DMS53 treated with DMSO at 0.1 percent for 48 hours (cell line): Measurements from ENCODE around the gene LRRC9.
"Not testable (repeated sequence)": the region's sequence is repeated elsewhere in the genome, so short reads cannot be mapped to it uniquely, and the experiment has no call there.

ENCODE experiments used
- DNase-seq: peaks from one replicate; lab custom pipeline; 2025; ENCODE audit not compliant: unreplicated experiment; lab: John Stamatoyannopoulos, UW

LRRC9 gene

DNA sequence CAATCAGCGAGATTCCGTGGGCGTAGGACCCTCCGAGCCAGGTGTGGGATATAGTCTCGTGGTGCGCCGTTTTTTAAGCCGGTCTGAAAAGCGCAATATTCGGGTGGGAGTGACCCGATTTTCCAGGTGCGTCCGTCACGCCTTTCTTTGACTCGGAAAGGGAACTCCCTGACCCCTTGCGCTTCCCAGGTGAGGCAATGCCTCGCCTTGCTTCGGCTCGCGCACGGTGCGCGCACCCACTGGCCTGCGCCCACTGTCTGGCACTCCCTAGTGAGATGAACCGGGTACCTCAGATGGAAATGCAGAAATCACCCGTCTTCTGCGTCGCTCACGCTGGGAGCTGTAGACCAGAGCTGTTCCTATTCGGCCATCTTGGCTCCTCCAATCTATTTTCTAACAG lies 32.2 kb downstream of the LRRC9 start:
- DNase-seq: not testable (repeated sequence)

DNA sequence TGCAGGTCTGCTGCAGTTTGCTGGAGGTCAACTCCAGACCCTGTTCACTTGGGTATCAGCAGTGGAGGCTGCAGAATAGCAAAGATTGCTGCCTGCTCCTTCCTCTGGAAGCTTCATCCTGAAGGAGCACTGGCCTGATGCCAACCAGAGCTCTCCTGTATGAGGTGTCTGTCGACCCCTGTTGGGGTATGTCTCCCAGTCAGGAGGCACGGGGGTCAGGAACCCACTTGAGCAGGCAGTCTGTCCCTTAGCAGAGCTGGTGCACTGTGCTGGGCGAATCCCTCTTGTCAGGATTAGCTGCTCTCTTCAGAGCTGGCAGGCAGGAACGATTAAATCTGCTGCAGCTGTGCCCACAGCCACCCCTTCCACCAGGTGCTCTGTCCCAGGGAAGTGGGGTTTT lies 37.9 kb downstream of the LRRC9 start:
- not testable (repeated sequence) for DNase-seq

GRCh38 chr14:59959668-59960067 lies 39.7 kb downstream of the LRRC9 start:
- no peak for DNase-seq

DNA sequence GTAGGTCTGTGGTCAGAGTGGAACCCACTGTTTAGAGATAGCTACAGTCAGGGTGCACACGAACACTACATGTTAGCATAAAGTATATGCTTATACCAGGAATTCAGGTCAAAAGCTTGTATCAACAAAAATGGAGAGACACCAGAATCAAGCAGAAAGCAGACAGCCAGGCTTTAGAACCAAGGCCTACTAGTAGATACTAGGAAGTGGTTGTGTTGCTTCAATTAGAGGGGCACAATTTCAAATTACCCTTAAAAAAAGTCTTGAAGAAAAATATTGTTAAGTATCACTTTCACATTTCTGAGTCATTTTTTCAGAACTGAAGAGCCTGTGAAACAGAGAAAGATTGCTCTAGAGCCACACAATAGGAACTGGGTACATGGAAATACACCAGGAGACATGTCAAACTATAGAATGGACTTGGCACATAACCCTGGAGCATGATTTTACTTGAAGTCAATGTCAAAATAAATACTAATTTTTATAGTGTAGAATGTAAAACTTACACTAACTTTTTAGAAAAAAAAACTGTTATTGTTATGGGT lies 41.6 kb downstream of the LRRC9 start:
- DNase-seq: no peak

DNA sequence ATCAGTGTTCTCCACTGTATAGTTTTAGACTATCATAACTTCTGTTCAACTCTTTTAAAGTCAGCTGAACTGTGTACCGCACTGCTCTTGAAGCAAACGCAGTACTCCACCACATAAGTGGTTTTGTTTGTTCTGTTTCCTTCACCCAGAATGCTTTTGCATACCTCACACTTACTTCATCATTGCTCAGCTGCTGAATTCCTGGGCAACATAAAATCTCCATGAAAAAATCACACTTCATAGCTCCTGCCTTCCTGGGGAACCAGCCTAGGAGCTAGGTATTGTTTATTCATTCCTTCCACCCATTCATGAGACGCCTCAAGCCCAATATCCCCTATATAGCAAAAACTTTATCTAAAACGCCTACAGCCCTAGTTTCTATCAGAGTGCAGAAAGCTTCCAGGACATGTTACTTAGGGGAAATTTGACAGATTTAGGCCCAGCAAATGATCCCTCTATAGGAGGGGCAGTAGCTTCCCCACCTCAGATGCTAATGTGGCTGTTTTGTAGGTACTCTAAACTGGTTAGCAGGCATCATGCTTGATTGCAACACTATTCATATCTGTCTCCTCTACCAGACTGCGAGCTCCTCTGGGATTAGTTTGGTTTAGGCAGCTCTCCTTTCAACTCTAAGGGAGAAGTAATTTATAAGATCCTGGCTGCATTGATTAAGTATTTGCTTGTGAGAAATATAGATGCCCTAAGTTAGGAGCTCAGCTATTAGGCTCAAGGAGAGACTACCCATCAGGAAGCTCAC lies 44.5 kb downstream of the LRRC9 start:
- DNase-seq: no peak

DNA sequence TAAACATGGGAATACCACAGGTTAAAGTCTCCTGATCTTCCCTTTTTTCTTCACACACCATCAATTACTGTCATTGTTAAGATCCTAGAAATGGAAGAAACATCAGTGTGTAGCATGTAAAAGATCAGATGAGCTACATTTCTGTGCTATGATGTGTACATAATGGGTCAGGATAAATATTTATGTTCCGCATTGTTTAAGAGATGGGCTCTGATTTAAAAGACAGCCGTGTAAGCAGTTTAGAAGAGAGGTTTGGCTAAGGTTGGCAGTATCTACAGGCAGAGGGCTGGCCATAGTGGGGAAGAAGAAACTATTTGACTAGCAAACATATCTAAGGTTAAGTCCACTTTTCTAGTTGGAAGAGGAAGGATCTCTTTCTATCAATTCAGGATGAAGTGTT lies 49.4 kb downstream of the LRRC9 start:
- peak; percentile 54 for DNase-seq

DNA sequence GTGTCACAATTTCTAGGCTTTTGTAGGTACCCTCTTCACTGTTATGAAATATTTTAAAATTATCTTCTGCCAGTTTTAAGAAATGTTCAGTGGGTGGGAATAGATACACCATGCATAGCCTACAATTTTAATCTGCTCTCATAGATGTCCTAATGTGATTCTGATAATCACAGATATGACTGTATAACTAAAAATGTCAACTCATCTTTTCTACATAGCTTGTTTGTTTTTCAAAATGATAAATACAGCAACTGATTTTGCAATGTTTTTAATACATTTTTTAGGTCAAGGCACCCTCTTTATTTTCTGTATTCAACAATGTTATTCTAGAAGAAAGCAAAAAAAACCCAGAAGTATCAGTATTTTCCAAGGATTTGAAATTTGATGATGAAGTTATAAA lies 61.6 kb downstream of the LRRC9 start:
- no peak for DNase-seq

DNA sequence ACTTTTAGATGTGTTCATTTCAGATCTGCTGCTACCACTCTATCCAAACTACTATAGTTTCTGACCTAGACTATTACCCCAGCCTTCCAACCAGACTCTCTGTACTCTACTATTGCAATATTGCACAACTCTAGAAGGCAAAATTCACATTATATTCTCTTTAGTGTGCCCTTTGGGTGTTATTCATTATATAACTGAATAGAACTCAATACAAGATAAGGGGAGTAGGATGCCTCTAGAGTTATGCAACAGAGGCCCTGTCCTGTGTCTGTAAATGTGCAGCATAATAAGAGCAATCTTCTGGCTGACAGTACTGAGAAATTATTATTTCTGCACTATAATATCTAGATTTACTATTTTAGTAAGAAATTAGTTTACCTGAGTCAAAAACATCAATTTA lies 63.1 kb downstream of the LRRC9 start:
- no peak for DNase-seq

- no peak for DNase-seq
Observed at GRCh38 chr14:59986556-59987059, 66.7 kb downstream of the LRRC9 start.

DNA sequence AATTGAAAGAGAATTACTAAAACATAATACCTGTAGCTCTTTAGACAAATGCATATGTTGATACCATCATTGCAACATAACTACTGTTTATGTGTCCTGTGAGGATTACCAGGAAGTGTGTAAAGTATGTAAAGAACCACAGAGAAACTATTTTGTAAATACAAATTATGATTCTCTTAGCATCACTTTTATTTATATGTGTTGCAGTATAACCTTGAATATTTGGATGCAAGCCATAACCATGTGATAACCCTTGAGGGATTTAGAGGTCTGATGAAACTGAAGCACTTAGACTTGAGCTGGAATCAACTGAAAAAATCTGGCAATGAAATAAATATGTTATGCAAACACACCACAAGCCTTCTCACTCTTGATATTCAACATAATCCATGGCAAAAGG lies 77.5 kb downstream of the LRRC9 start:
- DNase-seq: peak; percentile 2

DNA sequence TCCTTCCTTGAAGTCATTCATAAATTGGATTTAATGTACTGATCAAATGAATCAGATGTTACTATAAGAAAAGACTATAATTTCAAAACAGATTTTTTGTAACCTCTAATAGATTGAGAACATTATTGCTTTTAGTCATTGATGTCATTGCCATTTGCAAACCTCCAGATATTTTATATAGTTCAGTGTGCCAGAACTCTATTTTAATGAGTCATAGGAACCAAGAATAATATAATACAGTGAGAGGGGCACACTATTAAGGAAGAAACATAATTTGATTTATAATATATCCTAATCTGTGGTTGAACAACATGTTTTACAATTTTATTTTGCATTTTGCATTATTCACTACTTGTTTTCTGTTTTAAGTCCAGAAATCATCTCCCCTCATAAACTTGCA lies 78.0 kb downstream of the LRRC9 start:
- DNase-seq: no peak

- no peak for DNase-seq
Observed at GRCh38 chr14:59998564-59998963, 78.6 kb downstream of the LRRC9 start.

GRCh38 chr14:60002819-60003492 lies 83.0 kb downstream of the LRRC9 start:
- peak; percentile 10 for DNase-seq

GRCh38 chr14:60003991-60004390 lies 84.0 kb downstream of the LRRC9 start:
- peak; percentile 18 for DNase-seq

DNA sequence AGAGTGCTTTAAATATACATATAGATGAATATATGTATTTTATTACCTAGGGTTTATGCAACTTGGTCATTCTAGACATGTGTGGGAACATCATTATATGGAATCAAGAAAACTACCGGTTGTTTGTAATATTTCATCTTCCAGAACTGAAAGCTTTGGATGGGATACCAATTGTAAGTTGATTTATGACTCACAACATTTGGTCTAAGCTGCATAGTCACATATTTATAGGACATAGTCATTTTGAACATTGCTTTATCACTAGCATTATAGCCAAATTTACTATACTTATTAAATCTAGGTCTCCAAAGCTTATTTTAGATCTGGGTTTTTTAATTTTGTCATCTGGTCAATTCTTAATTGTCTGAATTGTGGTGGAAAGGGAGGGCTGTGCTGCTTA lies 88.1 kb downstream of the LRRC9 start:
- DNase-seq: no peak

- not testable (repeated sequence) for DNase-seq
Observed at GRCh38 chr14:60010263-60010662, 90.3 kb downstream of the LRRC9 start.

DNA sequence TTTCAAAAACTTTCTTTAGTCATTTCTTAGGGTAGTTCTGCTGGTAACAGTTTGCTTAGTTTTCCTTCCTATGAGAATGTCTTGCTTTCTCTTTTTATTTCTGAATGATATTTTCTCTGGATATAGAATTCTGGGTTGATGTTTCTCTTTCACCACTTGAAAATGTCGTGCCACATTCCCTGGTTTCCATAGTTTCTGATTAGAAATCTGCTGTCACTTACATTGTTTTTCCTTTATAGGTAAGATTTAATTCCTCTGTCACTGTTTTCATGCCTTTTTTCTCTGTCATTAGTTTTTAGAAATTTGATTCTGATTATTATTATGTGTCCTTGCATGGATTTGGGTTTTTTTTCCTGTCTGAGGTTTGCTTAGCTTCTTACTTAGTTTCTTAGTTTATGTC lies 94.5 kb downstream of the LRRC9 start:
- no peak for DNase-seq

DNA sequence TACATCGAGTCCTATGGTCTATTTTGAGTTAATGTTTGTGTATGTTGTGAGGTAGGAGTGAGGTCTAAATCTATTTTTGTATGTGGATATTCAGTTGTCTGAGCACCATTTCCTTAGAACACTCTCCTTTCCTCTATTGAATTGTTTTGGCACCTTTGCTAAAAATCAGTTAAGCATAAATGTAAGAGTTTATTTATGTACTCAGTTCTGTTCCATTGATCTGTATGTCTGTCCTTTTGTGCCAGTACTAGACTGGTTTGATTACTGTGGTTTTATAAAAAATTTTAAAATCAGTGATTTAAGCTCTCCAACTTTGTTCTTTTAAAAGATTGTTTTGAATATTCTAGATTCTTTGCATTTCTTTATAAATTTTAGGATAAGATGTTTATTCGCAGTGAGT lies 101.7 kb downstream of the LRRC9 start:
- DNase-seq: no peak

DNA sequence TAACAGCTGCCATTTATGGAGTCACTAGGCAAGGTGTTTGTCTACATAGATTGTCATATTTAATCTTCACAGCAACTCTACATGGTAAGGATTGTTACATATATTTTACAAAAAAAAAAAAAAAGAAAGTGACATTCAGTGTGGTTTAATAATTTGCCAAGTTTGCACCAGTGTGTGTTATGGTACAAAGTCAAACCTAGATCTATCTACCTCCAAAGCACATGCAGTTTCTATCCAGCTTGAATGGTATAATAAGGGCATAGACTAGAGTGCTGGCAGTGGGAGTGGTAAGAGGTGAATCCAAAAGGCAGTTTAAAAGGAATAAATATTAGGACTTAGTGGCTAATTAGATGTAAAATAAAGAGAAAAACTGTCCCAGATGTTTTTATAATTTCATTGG lies 105.6 kb downstream of the LRRC9 start:
- no peak for DNase-seq

GRCh38 chr14:60035177-60035576 lies 115.2 kb downstream of the LRRC9 start:
- DNase-seq: no peak

- DNase-seq: not testable (repeated sequence)
Observed at GRCh38 chr14:60047976-60048375, 128.0 kb downstream of the LRRC9 start.

DNA sequence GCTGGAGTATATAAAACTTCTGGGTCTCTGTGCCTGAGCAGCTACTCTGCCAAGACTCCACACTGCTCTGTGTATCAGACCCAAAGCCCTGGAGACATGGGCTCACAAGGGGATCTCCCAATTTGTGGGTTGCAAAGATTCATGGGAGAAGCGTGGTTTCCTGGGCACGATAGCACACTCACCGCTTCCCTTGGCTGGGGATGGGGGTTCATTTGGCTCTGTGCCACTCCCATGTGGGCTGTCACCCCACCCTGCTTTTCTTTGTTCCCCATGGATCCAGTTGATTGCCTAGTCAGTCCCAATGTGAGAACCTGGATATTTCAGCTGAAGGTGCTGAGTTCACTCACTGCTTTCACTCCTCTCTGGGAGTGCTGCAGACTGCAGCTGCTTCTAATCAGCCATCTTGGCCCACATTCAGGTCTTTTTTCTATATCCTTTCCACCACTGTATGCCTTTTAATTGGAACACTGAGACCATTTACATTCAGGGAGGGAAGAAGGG lies 131.8 kb downstream of the LRRC9 start:
- DNase-seq: no peak
